Measurements from ENCODE around the gene RAB29. TPM values are rescaled to one million over a fixed set of nuclear protein-coding genes. Genes with fewer than 3 reads are reported as not detected.

The RAB29 gene
- total RNA-seq, 4 donors from 2014 or later, result 17.0 to 74.8 (median 43.4) TPM

DNA sequence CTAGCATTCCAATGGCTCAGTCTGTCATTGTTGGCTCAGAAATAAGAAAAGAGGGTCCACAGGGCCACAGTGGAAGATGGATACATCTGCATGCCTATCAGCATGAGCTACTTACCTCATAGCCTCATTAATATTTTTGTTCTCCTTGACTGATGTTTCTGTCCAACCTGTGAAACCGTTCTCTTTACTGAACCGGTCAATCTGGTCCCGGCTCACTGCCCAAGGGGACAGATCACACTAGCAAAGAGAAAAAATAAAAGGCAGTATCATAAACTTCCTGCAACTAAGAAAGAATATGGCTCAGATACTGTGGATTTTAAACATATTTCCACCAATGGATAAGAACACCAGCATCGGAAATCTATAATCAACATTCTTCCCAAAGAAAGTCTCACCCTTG, 4.7 kb downstream of the RAB29 start:
- WGBS, 2 donors (ENCODE audit: low coverage in 1 of 2), result 81 to 93% methylated on average over 4 of the region's 4 CpGs
- H3K9me3 ChIP-seq, result no peaks in the 10 kb centered on the region
- peaks cover 0 to 8% of the 10 kb centered on the region in 2 donors for H3K36me3 ChIP-seq
- H3K27me3 ChIP-seq, result no peaks in the 10 kb centered on the region
- ATAC-seq, result no peak
- peaks cover 0 to 29% (median 5%) of the 10 kb centered on the region in 3 donors for H3K4me1 ChIP-seq
- TF ChIP-seq POLR2A (IDR thresholded peaks at IDR 0.05) (no peak), EP300 (IDR thresholded peaks at IDR 0.05) (no peak), POLR2AphosphoS5 (IDR thresholded peaks at IDR 0.05) (no peak), CTCF (IDR thresholded peaks at IDR 0.05) (no peak)
- peak overlapping the region in 3 of 4 donors; percentile 31 to 64 (median 52) for H3K27ac ChIP-seq
- H3K4me3 ChIP-seq, result no peak overlapping the region

DNA sequence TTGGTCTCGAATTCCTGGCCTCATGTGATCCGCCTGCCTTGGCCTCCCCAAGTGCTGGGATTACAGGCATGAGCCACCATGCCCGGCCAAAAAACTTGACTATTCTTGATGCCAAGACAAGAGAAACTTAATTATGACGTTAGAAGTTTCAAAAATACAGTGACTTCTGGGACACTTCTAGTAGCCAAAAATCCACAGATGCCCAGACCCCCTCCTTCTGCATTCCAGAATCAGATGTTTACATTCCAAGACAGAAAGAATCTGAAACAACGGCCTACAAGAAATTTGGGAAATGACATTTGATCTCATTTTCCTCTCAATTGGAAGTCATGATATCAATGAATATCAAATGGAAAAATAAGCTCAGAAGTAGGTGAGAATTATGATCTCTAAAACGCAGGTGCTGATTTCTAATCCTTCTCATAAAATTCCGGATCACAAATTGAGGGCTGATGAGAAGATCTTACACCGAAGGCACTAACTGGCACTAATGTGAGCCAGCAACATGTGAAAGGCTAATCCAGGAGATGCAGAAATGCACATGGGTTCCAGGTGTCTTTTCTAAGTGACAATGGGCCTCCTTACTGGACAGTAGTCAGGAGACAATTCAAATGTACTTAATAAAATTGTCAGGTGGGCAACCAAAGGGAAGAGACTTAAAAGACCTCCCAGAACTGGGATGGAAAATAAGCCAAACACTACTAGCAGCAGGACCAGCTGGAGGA, 5.5 kb downstream of the RAB29 start:
- Histone ChIP-seq H3K4me1 (peaks cover 0 to 26% (median 5%) of the 10 kb centered on the region in 3 donors), H3K27ac (peak overlapping the region; percentile 31 to 64 (median 52)), H3K9me3 (no peaks in the 10 kb centered on the region), H3K4me3 (no peak overlapping the region), H3K36me3 (peaks cover 0 to 8% of the 10 kb centered on the region in 2 donors), H3K27me3 (no peaks in the 10 kb centered on the region)
- TF ChIP-seq POLR2A (IDR thresholded peaks at IDR 0.05), result no peak
- no peak for TF ChIP-seq EP300 (IDR thresholded peaks at IDR 0.05)
- TF ChIP-seq CTCF (IDR thresholded peaks at IDR 0.05), result no peak
- no peak for TF ChIP-seq POLR2AphosphoS5 (IDR thresholded peaks at IDR 0.05)
- 44 to 45% methylated on average over 5 to 6 of the region's 8 CpGs for WGBS, 2 donors (ENCODE audit: low coverage in 1 of 2)
- no peak for ATAC-seq

- WGBS, 2 donors (ENCODE audit: low coverage in 1 of 2), result 62 to 77% methylated on average over 3 of the region's 3 CpGs
- H3K9me3 ChIP-seq, result no peaks in the 10 kb centered on the region
- H3K36me3 ChIP-seq, result peaks cover 0 to 8% of the 10 kb centered on the region in 2 donors
- H3K27me3 ChIP-seq, result no peaks in the 10 kb centered on the region
- no peak overlapping the region for H3K4me3 ChIP-seq
- no peak overlapping the region for H3K27ac ChIP-seq
- no peak for ATAC-seq
- peaks cover 0 to 12% (median 0%) of the 10 kb centered on the region in 3 donors for H3K4me1 ChIP-seq
- TF ChIP-seq POLR2AphosphoS5 (IDR thresholded peaks at IDR 0.05) (no peak), CTCF (IDR thresholded peaks at IDR 0.05) (no peak), POLR2A (IDR thresholded peaks at IDR 0.05) (no peak), EP300 (IDR thresholded peaks at IDR 0.05) (no peak)
Measured at GRCh38 chr1:205767248-205767647, 8.0 kb downstream of the RAB29 start.

DNA sequence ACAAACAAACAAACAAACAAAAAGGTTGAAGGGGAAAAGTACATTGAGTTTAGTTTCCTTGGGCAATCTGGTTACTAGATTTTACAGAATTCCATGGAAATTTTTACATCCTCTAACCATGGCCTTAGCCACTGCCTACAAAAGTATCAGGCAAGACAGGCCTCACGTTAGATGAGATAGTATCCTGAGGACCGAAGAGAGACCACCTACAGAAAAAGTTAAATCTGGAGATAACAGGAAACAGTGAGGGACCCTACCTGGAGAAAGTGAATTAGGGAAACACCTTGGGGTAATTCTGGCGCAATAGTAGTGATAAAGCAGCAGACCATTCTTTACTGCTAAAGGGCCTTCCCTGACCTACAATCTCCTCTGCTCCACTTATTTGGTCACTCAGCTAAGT, 8.7 kb downstream of the RAB29 start:
- H3K27ac ChIP-seq, result no peak overlapping the region
- H3K36me3 ChIP-seq, result peaks cover 0 to 8% of the 10 kb centered on the region in 2 donors
- H3K4me3 ChIP-seq, result no peak overlapping the region
- H3K9me3 ChIP-seq, result no peaks in the 10 kb centered on the region
- no peak for ATAC-seq
- H3K27me3 ChIP-seq, result no peaks in the 10 kb centered on the region
- 27 to 100% methylated on average over 2 to 3 of the region's 3 CpGs for WGBS, 2 donors (ENCODE audit: low coverage in 1 of 2)
- TF ChIP-seq POLR2AphosphoS5 (IDR thresholded peaks at IDR 0.05) (no peak), CTCF (IDR thresholded peaks at IDR 0.05) (no peak), EP300 (IDR thresholded peaks at IDR 0.05) (no peak)
- H3K4me1 ChIP-seq, result peaks cover 0 to 12% (median 0%) of the 10 kb centered on the region in 3 donors

DNA sequence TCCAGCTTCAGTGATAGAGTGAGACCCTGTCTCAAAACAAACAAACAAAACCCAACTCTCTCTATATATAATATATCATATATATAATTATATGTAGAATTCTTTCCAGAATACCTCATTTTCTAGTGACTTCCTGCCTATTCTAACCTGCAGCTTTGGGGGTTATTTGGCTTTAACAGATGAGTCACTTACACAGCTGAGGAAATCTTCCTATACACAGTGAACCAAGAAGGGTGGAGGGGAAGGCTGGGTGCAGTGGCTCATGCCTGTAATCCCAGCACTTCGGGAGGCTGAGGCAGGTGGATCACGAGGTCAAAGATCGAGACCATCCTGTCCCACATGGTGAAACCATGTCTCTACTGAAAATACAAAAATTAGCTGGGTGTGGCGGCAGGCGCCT, 9.2 kb downstream of the RAB29 start:
- WGBS, 2 donors (ENCODE audit: low coverage in 1 of 2), result 70% methylated on average over 5 of the region's 5 CpGs; no CpG with 5 or more reads in 1 of the 2 donors

More for the DNA sequence above, 9.2 kb downstream of the RAB29 start:
- TF ChIP-seq EP300 (IDR thresholded peaks at IDR 0.05), result no peak
- no peak for TF ChIP-seq POLR2AphosphoS5 (IDR thresholded peaks at IDR 0.05)
- no peak for TF ChIP-seq CTCF (IDR thresholded peaks at IDR 0.05)
- H3K36me3 ChIP-seq, result peaks cover 0 to 8% of the 10 kb centered on the region in 2 donors
- H3K27me3 ChIP-seq, result no peaks in the 10 kb centered on the region
- peaks cover 0 to 12% (median 0%) of the 10 kb centered on the region in 3 donors for H3K4me1 ChIP-seq
- H3K4me3 ChIP-seq, result no peak overlapping the region
- H3K27ac ChIP-seq, result no peak overlapping the region
- no peaks in the 10 kb centered on the region for H3K9me3 ChIP-seq
- no peak for ATAC-seq

All from gastroesophageal sphincter (tissue), 4 donors.